HepG2 (cell line): ENCODE data around the gene KLF6. TPM values are rescaled to one million over a fixed set of nuclear protein-coding genes. Genes with fewer than 3 reads are reported as not detected.

Experiments used
- ATAC-seq: fragments of 200-7000 bp; cut with Tn5 transposase; 3 replicates; pipeline ENCODE4 v1.9.1; 2020; ENCODE audit warnings: mild to moderate bottlenecking, moderate library complexity
- BruUV-seq: library from RNA; stranded (reverse); fragments of 400-500 nt; replicated peaks from 2 replicates; lab custom pipeline; 2021; lab: Mats Ljungman, UMichigan
- CTCF ChIA-PET: fragments of 300-600 bp; formaldehyde crosslinking; extraction: SDS; loops from one replicate; lab custom pipeline; 2021; ENCODE audit warnings: low total read pairs, inconsistent platforms, low intra/inter-chr PET ratio; lab: Yijun Ruan, JAX
- POLR2A ChIA-PET: fragments of 350-600 bp; sonication (Branson Sonifier 250); formaldehyde crosslinking; loops from one replicate; lab custom pipeline; 2020; ENCODE audit warnings: antibody characterized with exemption, inconsistent platforms; lab: Yijun Ruan, JAX
- DNase-seq: peaks from one replicate; pipeline ENCODE4 v3.0.0-alpha.2; 2015; ENCODE audit warnings: low spot score
- FAIRE-seq: peaks from 3 replicates; lab custom pipeline; 2011; peaks lifted over from hg19 to GRCh38; lab: Jason Lieb, UNC
- H2AFZ ChIP-seq: one replicate; pipeline ENCODE4 v1.6.1; 2011; ENCODE audit warnings: low read length, inconsistent platforms
- H3K27ac ChIP-seq: fragments of 300-600 bp; 3 replicates; pipeline ENCODE4 v1.8.0; 2011; ENCODE audit warnings: mixed run types, mild to moderate bottlenecking, mixed read lengths, low read length, inconsistent platforms; ENCODE audit not compliant: insufficient read depth; ENCODE audit errors: extremely low read length
- H3K27me3 ChIP-seq, 2 experiments: fragments of 200-600 bp in 1 of 2; 2 replicates in 1 of 2; 3 replicates in 1 of 2; pipeline versions ENCODE4 v1.6.0 to v1.8.0; 2011; ENCODE audit warnings: low read length in 2 of 2, mild to moderate bottlenecking in 2 of 2, moderate library complexity in 2 of 2, inconsistent platforms in 1 of 2; ENCODE audit not compliant: insufficient read depth in 2 of 2, control insufficient read depth in 1 of 2
- H3K36me3 ChIP-seq, 2 experiments: fragments of 200-600 bp in 1 of 2; replicated peaks in 1 of 2; 2 replicates in 1 of 2; 3 replicates in 1 of 2; pipeline versions ENCODE4 v1.5.1 to v1.8.0; 2011; ENCODE audit warnings: low read length in 2 of 2, inconsistent platforms in 1 of 2; ENCODE audit not compliant: insufficient read depth in 2 of 2, control insufficient read depth in 1 of 2
- H3K4me1 ChIP-seq: 2 replicates; pipeline ENCODE4 v1.5.1; 2012; ENCODE audit warnings: low read length, inconsistent platforms; ENCODE audit not compliant: insufficient read depth
- H3K4me2 ChIP-seq: 2 replicates; pipeline ENCODE4 v1.6.0; 2011; ENCODE audit warnings: low read depth, low read length, inconsistent platforms
- H3K4me3 ChIP-seq, 3 experiments: fragments of 200-600 bp in 1 of 3; sonication (generic), shearing (Covaris generic) in 1 of 3; replicated peaks in 1 of 3; 2 replicates each; pipeline ENCODE4 v1.5.1; 2011 to 2016; ENCODE audit warnings: low read length in 3 of 3, inconsistent platforms in 2 of 3, low read depth in 2 of 3, mild to moderate bottlenecking in 2 of 3, control low read depth in 1 of 3, mixed read lengths in 1 of 3; ENCODE audit not compliant: insufficient read depth in 1 of 3
- H3K79me2 ChIP-seq: one replicate; pipeline ENCODE4 v1.6.1; 2011; ENCODE audit warnings: low read length, inconsistent platforms; ENCODE audit not compliant: insufficient read depth
- H3K9ac ChIP-seq: 2 replicates; pipeline ENCODE4 v1.6.0; 2011; ENCODE audit warnings: mild to moderate bottlenecking, low read depth, low read length, inconsistent platforms; ENCODE audit not compliant: insufficient read depth
- H3K9me3 ChIP-seq: 2 replicates; pipeline ENCODE4 v1.5.1; 2012; ENCODE audit warnings: mild to moderate bottlenecking, low read length
- H4K20me1 ChIP-seq: 2 replicates; pipeline ENCODE4 v1.6.0; 2011; ENCODE audit warnings: inconsistent platforms, mild to moderate bottlenecking, low read length, moderate library complexity; ENCODE audit not compliant: insufficient read depth
- ASH2L ChIP-seq: fragments of 300-600, 200-600 bp; sonication (generic); IDR thresholded peaks from 2 replicates; pipeline ENCODE4 v1.7.0; 2017; ENCODE audit warnings: low read depth, mild to moderate bottlenecking, moderate library complexity, mixed read lengths, low read length; ENCODE audit not compliant: insufficient read length
- E2F2 ChIP-seq: sonication (generic); formaldehyde crosslinking; IDR thresholded peaks from 2 replicates; pipeline ENCODE4 v1.4.0; 2020; ENCODE audit warnings: missing genetic modification reagents, borderline replicate concordance
- GFI1 ChIP-seq: sonication (generic); formaldehyde crosslinking; IDR thresholded peaks from 2 replicates; pipeline ENCODE4 v1.5.0; 2020; ENCODE audit warnings: missing genetic modification reagents, mild to moderate bottlenecking, borderline replicate concordance
- STAT6 ChIP-seq: sonication (generic); formaldehyde crosslinking; IDR thresholded peaks from 2 replicates; pipeline ENCODE4 v1.4.0; 2020; ENCODE audit warnings: missing genetic modification reagents, mild to moderate bottlenecking, borderline replicate concordance
- ZKSCAN1 ChIP-seq: fragments of 150-350 bp; IDR thresholded peaks from 2 replicates; pipeline ENCODE4 v1.6.1; 2014; ENCODE audit warnings: low read length
- ZNF276 ChIP-seq: sonication (generic); formaldehyde crosslinking; IDR thresholded peaks from 2 replicates; pipeline ENCODE4 v1.4.0; 2020; ENCODE audit warnings: mild to moderate bottlenecking, low read depth, missing genetic modification reagents
- WGBS: methylation state at CpG from one replicate; pipeline ENCODE4 v1.1.6; 2017; ENCODE audit warnings: low lambda C conversion rate; 5-methylcytosine and 5-hydroxymethylcytosine counted together
- in situ Hi-C: cut with HindIII; loops from 2 replicates; pipeline ENCODE4 v1.10.0; 2017; ENCODE audit warnings: low pct_unique_long_range_greater_than_20kb; ENCODE audit not compliant: extremely low pct_ligation_motif_present
- intact Hi-C: fragments of 100-400 bp; cut with micrococcal nuclease; formaldehyde crosslinking; loops from one replicate; pipeline ENCODE4 v1.10.0; 2022; ENCODE audit not compliant: unreplicated experiment
- polyA plus RNA-seq, 8 experiments: library from polyadenylated mRNA; depleted of rRNA in 3 of 8; stranded (reverse) in 7 of 8; unstranded in 1 of 8; fragments of >200 nt; fragmentation: Illumina TruSeq in 4 of 8; extraction: Trizol in 4 of 8; gene quantifications; 2 replicates each; pipeline versions ENCODE4 v1.2.1 to v1.2.3, GENCODE V29; 2011 to 2016; ENCODE audit warnings: low read depth in 4 of 8, missing spikeins in 1 of 8, mixed read lengths in 1 of 8; ENCODE audit not compliant: insufficient read depth in 1 of 8
- total RNA-seq, 5 experiments: library from RNA; depleted of rRNA; stranded (reverse); fragments of >200 nt; fragmentation: Illumina TruSeq; extraction: Trizol; gene quantifications; 2 replicates each; pipeline ENCODE4 v1.2.3, GENCODE V29; 2016; ENCODE audit warnings: low read depth in 1 of 5

Gene KLF6
- total and polyA plus RNA-seq, 2 of the 13 experiments (the other 11 are each of a cell fraction or from before 2014, with no cell fraction given): 27.0 to 71.9 TPM

- TF ChIP-seq E2F2 (CRISPR knock-in tag) (no peak), ASH2L (no peak), GFI1 (peak; percentile 35; the same call in 1 of the 2 replicates)
Observed at GRCh38 chr10:3825244-3825643, 40.2 kb upstream of the KLF6 start (continued).

- Histone ChIP-seq H3K36me3 (no peaks in the 10 kb centered on the region), H3K4me3 (no peak overlapping the region), H3K4me1 (peaks cover 24% of the 10 kb centered on the region), H4K20me1 (no peaks in the 10 kb centered on the region), H3K27me3 (no peaks in the 10 kb centered on the region), H3K4me2 (no peak overlapping the region), H3K9me3 (no peaks in the 10 kb centered on the region), H2AFZ (no peak overlapping the region)
- ChIA-PET CTCF (no interaction called here), POLR2A (interaction anchor here (1.1 kb wide), 1 partner anchor 38 kb away, joined by 3 read pairs; the partner anchor contains the start of gene KLF6)
- ATAC-seq: no peak
- no peak for FAIRE-seq
- in situ Hi-C loops (no loop called here), intact Hi-C loops (no loop called here)
- DNase-seq: no peak
- WGBS: 94% methylated on average over 10 of the region's 10 CpGs
- TF ChIP-seq ZNF276 (no peak), STAT6 (CRISPR knock-in tag) (no peak), ZKSCAN1 (no peak)
- TF ChIP-seq, all 625 proteins: peak for 0
- Histone ChIP-seq H3K27ac (no peak overlapping the region), H3K9ac (no peak overlapping the region), H3K79me2 (no peaks in the 10 kb centered on the region)
- BruUV-seq: no TSS peak
Observed at GRCh38 chr10:3822541-3823330, 37.7 kb upstream of the KLF6 start.
